GM23338 (cell line): ENCODE data around the gene TPI1. TPM values are rescaled to one million over a fixed set of nuclear protein-coding genes. Genes with fewer than 3 reads are reported as not detected.

ENCODE experiments used
- ATAC-seq: fragments of 200-7000 bp; cut with Tn5 transposase; 3 replicates; pipeline ENCODE4 v1.9.1; 2020
- DNase-seq: peaks from one replicate; pipeline ENCODE4 v3.0.0-alpha.2; 2015; ENCODE audit warnings: low spot score
- H2AFZ ChIP-seq: fragments of 200-600 bp; sonication (generic); 2 replicates; pipeline ENCODE4 v1.8.0; 2016; ENCODE audit warnings: antibody characterized with exemption, mild to moderate bottlenecking, moderate library complexity
- H3F3A ChIP-seq: fragments of 200-600 bp; sonication (generic); replicated peaks from 2 replicates; pipeline ENCODE4 v1.8.0; 2017; ENCODE audit warnings: antibody characterized with exemption, mixed run types, low read depth
- H3K27ac ChIP-seq: fragments of 200-600 bp; sonication (generic); 2 replicates; pipeline ENCODE4 v1.6.1; 2016; ENCODE audit warnings: low read depth
- H3K27me3 ChIP-seq: fragments of 200-600 bp; sonication (generic); 2 replicates; pipeline ENCODE4 v1.8.0; 2016; ENCODE audit warnings: mild to moderate bottlenecking, mixed run types, moderate library complexity; ENCODE audit not compliant: insufficient read depth
- H3K36me3 ChIP-seq: fragments of 200-600 bp; sonication (generic); 2 replicates; pipeline ENCODE4 v1.8.0; 2016; ENCODE audit warnings: mild to moderate bottlenecking; ENCODE audit not compliant: insufficient read depth
- H3K4me1 ChIP-seq: fragments of 200-600 bp; sonication (generic); 2 replicates; pipeline ENCODE4 v1.8.0; 2016; ENCODE audit warnings: mild to moderate bottlenecking, moderate library complexity; ENCODE audit not compliant: insufficient read depth
- H3K4me2 ChIP-seq: fragments of 200-600 bp; sonication (generic); 2 replicates; pipeline ENCODE4 v1.7.1; 2017; ENCODE audit warnings: mixed run types
- H3K4me3 ChIP-seq: fragments of 200-600 bp; sonication (generic); 2 replicates; pipeline ENCODE4 v1.6.1; 2016; ENCODE audit warnings: mixed run types
- H3K79me2 ChIP-seq: fragments of 200-600 bp; sonication (generic); replicated peaks from 2 replicates; pipeline ENCODE4 v1.8.0; 2017; ENCODE audit warnings: mild to moderate bottlenecking; ENCODE audit not compliant: insufficient read depth
- H3K9me2 ChIP-seq: fragments of 200-600 bp; sonication (generic); 2 replicates; pipeline ENCODE4 v1.8.0; 2017; ENCODE audit not compliant: insufficient read depth
- H4K20me1 ChIP-seq: fragments of 200-600 bp; sonication (generic); replicated peaks from 2 replicates; pipeline ENCODE4 v1.8.0; 2017; ENCODE audit warnings: mild to moderate bottlenecking; ENCODE audit not compliant: insufficient read depth
- H3K27ac Mint-ChIP-seq: 2 replicates; pipeline ENCODE4 v1.8.0; 2020; ENCODE audit warnings: inconsistent platforms, mild to moderate bottlenecking, moderate library complexity, mixed read lengths
- H3K27me3 Mint-ChIP-seq: 3 replicates; pipeline ENCODE4 v1.8.0; 2022; ENCODE audit warnings: low read depth, mild to moderate bottlenecking, moderate library complexity, mixed read lengths, inconsistent platforms; ENCODE audit not compliant: insufficient read depth, poor library complexity
- H3K36me3 Mint-ChIP-seq: 3 replicates; pipeline ENCODE4 v1.8.0; 2021; ENCODE audit warnings: low read depth, mild to moderate bottlenecking, inconsistent platforms, moderate library complexity, mixed read lengths
- H3K4me1 Mint-ChIP-seq: 3 replicates; pipeline ENCODE4 v1.8.0; 2020; ENCODE audit warnings: mild to moderate bottlenecking, inconsistent platforms, mixed read lengths
- H3K4me3 Mint-ChIP-seq: 3 replicates; pipeline ENCODE4 v1.8.0; 2021; ENCODE audit warnings: moderate library complexity, mild to moderate bottlenecking, inconsistent platforms, mixed read lengths
- H3K9me3 Mint-ChIP-seq: 3 replicates; pipeline ENCODE4 v1.8.0; 2020; ENCODE audit warnings: moderate library complexity, mild to moderate bottlenecking, inconsistent platforms, mixed read lengths
- CREB1 ChIP-seq: fragments of 250-450 bp; sonication (Bioruptor Pico); IDR thresholded peaks from 2 replicates; pipeline ENCODE4 v1.5.0; 2020; ENCODE audit warnings: low read depth, mild to moderate bottlenecking, moderate library complexity
- EZH2 ChIP-seq: fragments of 200-600 bp; sonication (generic); IDR thresholded peaks from one replicate; pipeline ENCODE4 v1.8.0; 2017; ENCODE audit warnings: antibody characterized with exemption, mild to moderate bottlenecking, low read depth; ENCODE audit not compliant: unreplicated experiment
- EZH2phosphoT487 ChIP-seq: fragments of 200-600 bp; sonication (generic); IDR thresholded peaks from one replicate; pipeline ENCODE4 v1.8.1; 2018; ENCODE audit warnings: antibody characterized with exemption; ENCODE audit not compliant: unreplicated experiment
- JUNB ChIP-seq: IDR thresholded peaks from one replicate; pipeline ENCODE4 v1.6.1; 2016; ENCODE audit warnings: antibody characterized with exemption; ENCODE audit not compliant: unreplicated experiment
- NANOG ChIP-seq: IDR thresholded peaks from 2 replicates; pipeline ENCODE4 v1.6.1; 2016; ENCODE audit warnings: antibody characterized with exemption, borderline replicate concordance
- POLR2AphosphoS5 ChIP-seq: IDR thresholded peaks from 2 replicates; pipeline ENCODE4 v1.6.1; 2016; ENCODE audit warnings: antibody characterized with exemption, low read depth
- STAT1 ChIP-seq: IDR thresholded peaks from one replicate; pipeline ENCODE4 v1.6.1; 2016; ENCODE audit warnings: antibody characterized with exemption; ENCODE audit not compliant: unreplicated experiment
- ZNF114 ChIP-seq: fragments of 250-450 bp; sonication (Bioruptor Pico); IDR thresholded peaks from 2 replicates; pipeline ENCODE4 v1.5.0; 2020; ENCODE audit warnings: mild to moderate bottlenecking, moderate library complexity
- ZNF331 ChIP-seq: fragments of 250-450 bp; sonication (Bioruptor Pico); IDR thresholded peaks from 2 replicates; pipeline ENCODE4 v1.5.0; 2020; ENCODE audit warnings: low read depth, mild to moderate bottlenecking, moderate library complexity
- polyA plus RNA-seq: library from polyadenylated mRNA; unstranded; fragments of >200 nt; fragmentation: Nextera tagmentation; extraction: Ambion mirVana; gene quantifications from 2 replicates; pipeline ENCODE4 v1.2.1, GENCODE V29; 2016
- total RNA-seq: library from RNA; depleted of rRNA; stranded (reverse); fragments of >200 nt; shearing (Covaris generic); gene quantifications from 2 replicates; pipeline ENCODE4 v1.2.3, GENCODE V29; 2014
- TF ChIP-seq, protein P1 (sequence below): IDR thresholded peaks from one replicate; pipeline ENCODE4 v1.6.1; 2018; ENCODE audit warnings: antibody characterized with exemption; ENCODE audit not compliant: unreplicated experiment
- TF ChIP-seq, protein P2 (sequence below), 2 experiments: fragments of 200-600 bp in 1 of 2; sonication (generic) in 1 of 2; conservative IDR thresholded peaks; 2 replicates each; pipeline versions ENCODE4 v1.5.1 to v1.6.1; 2016 to 2017; ENCODE audit warnings: antibody characterized with exemption in 2 of 2, low read depth in 2 of 2, mild to moderate bottlenecking in 2 of 2, moderate library complexity in 1 of 2
- TF ChIP-seq, protein P3 (sequence below): fragments of 250-450 bp; sonication (Bioruptor Pico); IDR thresholded peaks from 2 replicates; pipeline ENCODE4 v1.5.0; 2020; ENCODE audit warnings: mild to moderate bottlenecking, moderate library complexity
- TF ChIP-seq, protein P4 (sequence below): IDR thresholded peaks from 2 replicates; pipeline ENCODE4 v1.6.1; 2016; ENCODE audit warnings: antibody characterized with exemption

TPI1 gene
- total and polyA plus RNA-seq, 2 experiments from 2014 or later: 737 to 822 TPM

DNA sequence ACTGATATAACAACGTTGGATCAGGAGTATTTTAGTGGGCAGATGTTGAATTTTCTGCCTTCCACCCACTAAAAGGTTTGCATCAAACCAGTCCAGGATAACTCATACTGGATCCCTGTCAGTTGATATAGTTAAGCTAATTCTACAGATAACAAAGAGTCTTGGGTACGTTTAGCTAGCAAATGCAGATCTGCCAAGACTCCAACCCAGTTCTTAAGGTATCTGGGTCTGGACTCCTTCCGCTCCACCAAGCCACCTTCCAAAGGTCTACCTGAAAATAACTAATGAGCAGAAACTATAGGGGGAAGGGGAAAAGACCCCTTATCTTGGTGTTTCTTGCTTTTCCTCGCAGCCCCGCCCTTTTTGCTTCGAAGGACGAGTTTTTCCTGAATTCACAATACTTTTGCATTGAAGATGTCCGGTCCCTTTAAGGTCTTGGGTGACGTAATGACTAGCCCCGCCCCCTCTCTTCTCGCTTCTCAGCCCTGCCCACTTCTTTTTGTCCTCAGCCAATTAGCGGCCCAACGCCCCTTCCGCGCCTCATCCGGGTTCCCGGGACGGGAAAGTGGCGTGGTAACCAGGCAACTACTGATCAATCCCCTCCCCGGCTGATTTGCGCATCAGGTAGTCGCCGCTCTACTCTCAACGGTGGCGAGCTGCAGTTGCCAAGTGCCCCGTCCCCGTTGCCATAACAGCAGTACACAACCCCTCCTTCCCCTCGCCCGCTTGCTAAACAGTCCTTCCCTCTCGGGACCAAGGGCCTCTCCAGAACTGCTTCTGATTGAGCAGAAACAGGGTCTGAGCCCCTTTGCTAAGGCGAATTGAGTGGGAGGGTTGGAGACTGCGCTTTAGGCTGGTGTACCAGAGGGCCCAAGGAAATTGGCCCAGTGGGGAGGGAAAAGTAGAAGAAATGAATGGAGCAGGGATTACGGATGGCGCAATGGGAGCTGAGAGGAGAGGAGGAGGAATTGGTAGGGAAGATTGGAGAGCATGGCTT is 37.2 kb downstream of the TPI1 start, which contains the start of gene LRRC23:
TSS of gene LRRC23 (plus strand) at position 543 of the 997 bp plus-strand sequence. CDS start 812 bp downstream, outside the sequence.
- H3K27me3 Mint-ChIP-seq: peaks cover 2% of the 10 kb centered on the region
- no peak within 1 kb of the TSS; the same call in 1 of the 2 replicates for H3K27ac Mint-ChIP-seq
- peak within 1 kb of the TSS; percentile 57 for H2AFZ ChIP-seq
- H3K27ac ChIP-seq: peak within 1 kb of the TSS; percentile 88
- no peaks in the 10 kb centered on the region for H3K79me2 ChIP-seq
- peak; percentile 96 for ATAC-seq
- no peaks in the 10 kb centered on the region for H3K9me3 Mint-ChIP-seq
- H3K36me3 Mint-ChIP-seq: no peaks in the 10 kb centered on the region
- no peaks in the 10 kb centered on the region for H3K27me3 ChIP-seq
- H3K4me3 ChIP-seq: peak within 1 kb of the TSS; percentile 67
- H4K20me1 ChIP-seq: no peaks in the 10 kb centered on the region
- peak within 1 kb of the TSS; percentile 91 for H3K4me2 ChIP-seq
- peaks cover 17% of the 10 kb centered on the region for H3K4me1 ChIP-seq
- no peak for TF ChIP-seq JUNB
- no peak for TF ChIP-seq EZH2
- TF ChIP-seq, protein P1, sequence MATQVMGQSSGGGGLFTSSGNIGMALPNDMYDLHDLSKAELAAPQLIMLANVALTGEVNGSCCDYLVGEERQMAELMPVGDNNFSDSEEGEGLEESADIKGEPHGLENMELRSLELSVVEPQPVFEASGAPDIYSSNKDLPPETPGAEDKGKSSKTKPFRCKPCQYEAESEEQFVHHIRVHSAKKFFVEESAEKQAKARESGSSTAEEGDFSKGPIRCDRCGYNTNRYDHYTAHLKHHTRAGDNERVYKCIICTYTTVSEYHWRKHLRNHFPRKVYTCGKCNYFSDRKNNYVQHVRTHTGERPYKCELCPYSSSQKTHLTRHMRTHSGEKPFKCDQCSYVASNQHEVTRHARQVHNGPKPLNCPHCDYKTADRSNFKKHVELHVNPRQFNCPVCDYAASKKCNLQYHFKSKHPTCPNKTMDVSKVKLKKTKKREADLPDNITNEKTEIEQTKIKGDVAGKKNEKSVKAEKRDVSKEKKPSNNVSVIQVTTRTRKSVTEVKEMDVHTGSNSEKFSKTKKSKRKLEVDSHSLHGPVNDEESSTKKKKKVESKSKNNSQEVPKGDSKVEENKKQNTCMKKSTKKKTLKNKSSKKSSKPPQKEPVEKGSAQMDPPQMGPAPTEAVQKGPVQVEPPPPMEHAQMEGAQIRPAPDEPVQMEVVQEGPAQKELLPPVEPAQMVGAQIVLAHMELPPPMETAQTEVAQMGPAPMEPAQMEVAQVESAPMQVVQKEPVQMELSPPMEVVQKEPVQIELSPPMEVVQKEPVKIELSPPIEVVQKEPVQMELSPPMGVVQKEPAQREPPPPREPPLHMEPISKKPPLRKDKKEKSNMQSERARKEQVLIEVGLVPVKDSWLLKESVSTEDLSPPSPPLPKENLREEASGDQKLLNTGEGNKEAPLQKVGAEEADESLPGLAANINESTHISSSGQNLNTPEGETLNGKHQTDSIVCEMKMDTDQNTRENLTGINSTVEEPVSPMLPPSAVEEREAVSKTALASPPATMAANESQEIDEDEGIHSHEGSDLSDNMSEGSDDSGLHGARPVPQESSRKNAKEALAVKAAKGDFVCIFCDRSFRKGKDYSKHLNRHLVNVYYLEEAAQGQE: no peak
- TF ChIP-seq STAT1: no peak
- TF ChIP-seq, protein P2, sequence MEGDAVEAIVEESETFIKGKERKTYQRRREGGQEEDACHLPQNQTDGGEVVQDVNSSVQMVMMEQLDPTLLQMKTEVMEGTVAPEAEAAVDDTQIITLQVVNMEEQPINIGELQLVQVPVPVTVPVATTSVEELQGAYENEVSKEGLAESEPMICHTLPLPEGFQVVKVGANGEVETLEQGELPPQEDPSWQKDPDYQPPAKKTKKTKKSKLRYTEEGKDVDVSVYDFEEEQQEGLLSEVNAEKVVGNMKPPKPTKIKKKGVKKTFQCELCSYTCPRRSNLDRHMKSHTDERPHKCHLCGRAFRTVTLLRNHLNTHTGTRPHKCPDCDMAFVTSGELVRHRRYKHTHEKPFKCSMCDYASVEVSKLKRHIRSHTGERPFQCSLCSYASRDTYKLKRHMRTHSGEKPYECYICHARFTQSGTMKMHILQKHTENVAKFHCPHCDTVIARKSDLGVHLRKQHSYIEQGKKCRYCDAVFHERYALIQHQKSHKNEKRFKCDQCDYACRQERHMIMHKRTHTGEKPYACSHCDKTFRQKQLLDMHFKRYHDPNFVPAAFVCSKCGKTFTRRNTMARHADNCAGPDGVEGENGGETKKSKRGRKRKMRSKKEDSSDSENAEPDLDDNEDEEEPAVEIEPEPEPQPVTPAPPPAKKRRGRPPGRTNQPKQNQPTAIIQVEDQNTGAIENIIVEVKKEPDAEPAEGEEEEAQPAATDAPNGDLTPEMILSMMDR (conservative IDR thresholded peaks at IDR 0.05; ENCODE audit: low read depth in 2 of 2): no peak
- no peak for TF ChIP-seq ZNF114 (CRISPR knock-in tag)
- TF ChIP-seq CREB1: peak; percentile 84
- no peak for TF ChIP-seq NANOG
- TF ChIP-seq, protein P3, sequence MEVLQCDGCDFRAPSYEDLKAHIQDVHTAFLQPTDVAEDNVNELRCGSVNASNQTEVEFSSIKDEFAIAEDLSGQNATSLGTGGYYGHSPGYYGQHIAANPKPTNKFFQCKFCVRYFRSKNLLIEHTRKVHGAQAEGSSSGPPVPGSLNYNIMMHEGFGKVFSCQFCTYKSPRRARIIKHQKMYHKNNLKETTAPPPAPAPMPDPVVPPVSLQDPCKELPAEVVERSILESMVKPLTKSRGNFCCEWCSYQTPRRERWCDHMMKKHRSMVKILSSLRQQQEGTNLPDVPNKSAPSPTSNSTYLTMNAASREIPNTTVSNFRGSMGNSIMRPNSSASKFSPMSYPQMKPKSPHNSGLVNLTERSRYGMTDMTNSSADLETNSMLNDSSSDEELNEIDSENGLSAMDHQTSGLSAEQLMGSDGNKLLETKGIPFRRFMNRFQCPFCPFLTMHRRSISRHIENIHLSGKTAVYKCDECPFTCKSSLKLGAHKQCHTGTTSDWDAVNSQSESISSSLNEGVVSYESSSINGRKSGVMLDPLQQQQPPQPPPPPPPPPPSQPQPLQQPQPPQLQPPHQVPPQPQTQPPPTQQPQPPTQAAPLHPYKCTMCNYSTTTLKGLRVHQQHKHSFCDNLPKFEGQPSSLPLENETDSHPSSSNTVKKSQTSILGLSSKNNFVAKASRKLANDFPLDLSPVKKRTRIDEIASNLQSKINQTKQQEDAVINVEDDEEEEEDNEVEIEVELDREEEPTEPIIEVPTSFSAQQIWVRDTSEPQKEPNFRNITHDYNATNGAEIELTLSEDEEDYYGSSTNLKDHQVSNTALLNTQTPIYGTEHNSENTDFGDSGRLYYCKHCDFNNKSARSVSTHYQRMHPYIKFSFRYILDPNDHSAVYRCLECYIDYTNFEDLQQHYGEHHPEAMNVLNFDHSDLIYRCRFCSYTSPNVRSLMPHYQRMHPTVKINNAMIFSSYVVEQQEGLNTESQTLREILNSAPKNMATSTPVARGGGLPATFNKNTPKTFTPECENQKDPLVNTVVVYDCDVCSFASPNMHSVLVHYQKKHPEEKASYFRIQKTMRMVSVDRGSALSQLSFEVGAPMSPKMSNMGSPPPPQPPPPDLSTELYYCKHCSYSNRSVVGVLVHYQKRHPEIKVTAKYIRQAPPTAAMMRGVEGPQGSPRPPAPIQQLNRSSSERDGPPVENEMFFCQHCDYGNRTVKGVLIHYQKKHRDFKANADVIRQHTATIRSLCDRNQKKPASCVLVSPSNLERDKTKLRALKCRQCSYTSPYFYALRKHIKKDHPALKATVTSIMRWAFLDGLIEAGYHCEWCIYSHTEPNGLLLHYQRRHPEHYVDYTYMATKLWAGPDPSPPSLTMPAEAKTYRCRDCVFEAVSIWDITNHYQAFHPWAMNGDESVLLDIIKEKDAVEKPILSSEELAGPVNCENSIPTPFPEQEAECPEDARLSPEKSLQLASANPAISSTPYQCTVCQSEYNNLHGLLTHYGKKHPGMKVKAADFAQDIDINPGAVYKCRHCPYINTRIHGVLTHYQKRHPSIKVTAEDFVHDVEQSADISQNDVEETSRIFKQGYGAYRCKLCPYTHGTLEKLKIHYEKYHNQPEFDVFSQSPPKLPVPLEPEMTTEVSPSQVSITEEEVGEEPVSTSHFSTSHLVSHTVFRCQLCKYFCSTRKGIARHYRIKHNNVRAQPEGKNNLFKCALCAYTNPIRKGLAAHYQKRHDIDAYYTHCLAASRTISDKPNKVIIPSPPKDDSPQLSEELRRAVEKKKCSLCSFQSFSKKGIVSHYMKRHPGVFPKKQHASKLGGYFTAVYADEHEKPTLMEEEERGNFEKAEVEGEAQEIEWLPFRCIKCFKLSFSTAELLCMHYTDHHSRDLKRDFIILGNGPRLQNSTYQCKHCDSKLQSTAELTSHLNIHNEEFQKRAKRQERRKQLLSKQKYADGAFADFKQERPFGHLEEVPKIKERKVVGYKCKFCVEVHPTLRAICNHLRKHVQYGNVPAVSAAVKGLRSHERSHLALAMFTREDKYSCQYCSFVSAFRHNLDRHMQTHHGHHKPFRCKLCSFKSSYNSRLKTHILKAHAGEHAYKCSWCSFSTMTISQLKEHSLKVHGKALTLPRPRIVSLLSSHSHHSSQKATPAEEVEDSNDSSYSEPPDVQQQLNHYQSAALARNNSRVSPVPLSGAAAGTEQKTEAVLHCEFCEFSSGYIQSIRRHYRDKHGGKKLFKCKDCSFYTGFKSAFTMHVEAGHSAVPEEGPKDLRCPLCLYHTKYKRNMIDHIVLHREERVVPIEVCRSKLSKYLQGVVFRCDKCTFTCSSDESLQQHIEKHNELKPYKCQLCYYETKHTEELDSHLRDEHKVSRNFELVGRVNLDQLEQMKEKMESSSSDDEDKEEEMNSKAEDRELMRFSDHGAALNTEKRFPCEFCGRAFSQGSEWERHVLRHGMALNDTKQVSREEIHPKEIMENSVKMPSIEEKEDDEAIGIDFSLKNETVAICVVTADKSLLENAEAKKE (CRISPR knock-in tag): no peak
- TF ChIP-seq, protein P4, sequence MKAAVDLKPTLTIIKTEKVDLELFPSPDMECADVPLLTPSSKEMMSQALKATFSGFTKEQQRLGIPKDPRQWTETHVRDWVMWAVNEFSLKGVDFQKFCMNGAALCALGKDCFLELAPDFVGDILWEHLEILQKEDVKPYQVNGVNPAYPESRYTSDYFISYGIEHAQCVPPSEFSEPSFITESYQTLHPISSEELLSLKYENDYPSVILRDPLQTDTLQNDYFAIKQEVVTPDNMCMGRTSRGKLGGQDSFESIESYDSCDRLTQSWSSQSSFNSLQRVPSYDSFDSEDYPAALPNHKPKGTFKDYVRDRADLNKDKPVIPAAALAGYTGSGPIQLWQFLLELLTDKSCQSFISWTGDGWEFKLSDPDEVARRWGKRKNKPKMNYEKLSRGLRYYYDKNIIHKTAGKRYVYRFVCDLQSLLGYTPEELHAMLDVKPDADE: 0 out of 2 replicates have a peak, but pooled peaks have one; percentile 31
- no peak for TF ChIP-seq EZH2phosphoT487
- TF ChIP-seq POLR2AphosphoS5: peak; percentile 63
- TF ChIP-seq ZNF331 (CRISPR knock-in tag): no peak
- peak; percentile 100 for DNase-seq
- no peaks in the 10 kb centered on the region for H3K36me3 ChIP-seq
- H3K9me2 ChIP-seq: no peaks in the 10 kb centered on the region
- H3K4me1 Mint-ChIP-seq: no peaks in the 10 kb centered on the region; the same call in 1 of the 3 replicates
- no peak within 1 kb of the TSS for H3K4me3 Mint-ChIP-seq
- peaks cover 6% of the 10 kb centered on the region; the same call in 1 of the 2 replicates for H3F3A ChIP-seq
